ENCODE measurements around the gene VSX2.
A peak's percentile ranks its signal among the peaks of the same experiment; 100 is the strongest.

Gene VSX2

DNA sequence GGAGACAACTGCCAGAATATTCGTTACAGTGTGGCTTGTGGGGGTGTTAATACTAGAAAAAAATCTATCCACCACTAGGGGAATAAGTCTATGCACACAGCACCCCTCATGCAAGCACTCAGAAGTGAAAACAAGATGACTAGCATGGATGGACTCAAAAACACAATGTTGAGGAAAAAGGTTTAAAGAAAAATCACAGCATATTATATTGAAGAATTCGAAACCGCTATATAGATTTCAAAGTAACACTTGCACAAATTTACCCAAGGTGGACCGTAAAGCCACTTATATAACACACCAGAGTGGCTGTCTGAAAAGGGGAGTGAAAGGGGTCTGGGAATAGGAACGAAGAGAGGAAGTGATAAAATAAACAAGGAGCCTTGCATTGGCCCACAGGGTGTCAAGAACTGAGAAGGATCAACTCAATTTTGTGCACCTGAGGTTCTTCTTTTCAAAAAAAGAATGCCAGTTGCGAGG is 62.9 kb downstream of the VSX2 start:
- peak; percentile 40 for DNase-seq (ENCODE audit: low spot score)

GRCh38 chr14:74302634-74303569 is 63.7 kb downstream of the VSX2 start, which contains the start of gene ABCD4:
Gene ABCD4 (minus strand): TSS chr14:74302934. CDS start chr14:74302912, 22 bp downstream.
- peak; percentile 94 for DNase-seq (ENCODE audit: low spot score)

DNA sequence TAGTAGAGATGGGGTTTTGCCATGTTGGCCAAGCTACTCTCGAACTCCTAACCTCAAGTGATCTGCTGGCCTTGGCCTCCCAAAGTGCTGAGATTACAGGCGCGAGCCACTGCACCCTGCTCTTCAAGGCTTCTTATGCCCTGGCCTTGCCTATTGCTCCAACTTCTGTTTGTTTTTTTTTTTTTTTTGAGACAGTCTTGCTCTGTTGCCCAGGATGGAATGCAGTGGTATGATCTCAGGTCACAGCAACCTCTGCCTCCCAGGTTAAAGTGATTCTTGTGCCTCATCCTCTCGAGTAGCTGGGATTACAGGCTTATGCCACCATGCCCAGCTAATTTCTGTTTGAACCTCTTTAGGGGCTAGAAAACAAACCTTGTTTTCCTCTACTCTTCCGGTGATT is 69.4 kb downstream of the VSX2 start:
- no peak for DNase-seq (ENCODE audit: low spot score)

DNA sequence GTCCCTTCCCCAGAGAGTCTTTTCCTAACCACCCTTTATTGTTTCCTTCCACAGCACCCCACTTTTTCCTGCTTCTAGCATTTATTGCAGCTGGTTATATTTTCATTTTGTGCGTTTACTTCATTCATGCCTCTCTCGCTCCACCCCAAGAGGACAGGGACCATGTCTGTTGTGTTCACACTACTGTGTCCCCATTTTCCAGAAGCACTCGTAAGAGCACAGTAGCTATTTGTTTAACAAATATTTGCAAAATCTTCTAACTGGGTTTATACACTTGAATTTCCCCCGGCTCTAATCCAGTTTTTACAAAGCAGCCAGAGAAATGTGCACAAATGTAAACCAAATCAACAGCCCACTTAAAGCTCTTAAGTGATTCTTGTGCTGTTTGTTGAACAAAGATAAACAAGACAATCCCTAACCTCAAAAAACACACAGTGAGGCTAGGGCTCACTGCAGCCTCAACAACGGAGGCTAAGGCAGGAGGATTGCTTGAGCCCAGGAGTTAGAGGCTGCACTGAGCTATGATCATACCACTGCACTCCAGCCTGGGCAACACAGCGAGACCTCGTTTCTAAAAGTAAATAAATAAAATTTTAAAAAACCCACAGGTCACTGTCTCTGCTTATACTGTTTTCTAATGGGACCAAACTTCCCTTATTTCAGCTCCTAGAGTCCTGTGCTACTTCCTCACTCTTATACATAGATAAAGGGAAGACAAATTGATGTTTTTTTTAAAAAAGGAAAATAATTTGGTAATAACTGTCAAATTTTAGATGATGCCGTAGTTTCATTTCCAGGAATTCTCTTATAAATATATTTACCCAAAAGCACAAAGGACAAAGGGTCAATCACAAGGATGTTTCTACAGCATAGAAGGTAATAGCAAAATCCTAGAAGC is 70.1 kb downstream of the VSX2 start:
- DNase-seq (ENCODE audit: low spot score): no peak

DNA sequence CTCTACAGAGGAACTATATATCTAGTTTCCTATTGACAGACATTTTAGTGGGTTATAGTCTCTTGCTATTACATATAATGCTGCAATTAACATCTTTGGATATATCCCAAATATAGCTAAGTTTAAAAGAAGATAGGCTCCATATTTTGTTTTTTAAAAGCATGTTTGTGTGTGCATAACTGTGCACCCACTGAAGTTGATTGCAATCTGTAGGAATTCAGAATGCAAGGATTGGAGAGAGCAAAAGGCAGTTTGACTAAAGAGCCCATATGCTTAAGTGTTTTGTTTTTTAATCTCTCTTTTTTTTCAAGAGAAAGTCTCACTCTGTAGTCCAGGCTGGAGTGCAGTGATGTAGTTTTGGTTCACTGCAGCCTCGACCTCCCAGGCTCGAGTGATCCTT is 72.9 kb downstream of the VSX2 start:
- no peak for DNase-seq (ENCODE audit: low spot score)

All from iPS-NIHi11 (cell line).